HUDEP-2 (cell line): ENCODE measurements around the gene COL6A6.
A peak's percentile ranks its signal among the peaks of the same experiment; 100 is the strongest.
"Not testable (repeated sequence)": the region's sequence is repeated elsewhere in the genome, so short reads cannot be mapped to it uniquely, and the experiment has no call there.

Experiments
- DNase-seq, 76 experiments: peaks; one replicate each; lab custom pipeline; 2025; ENCODE audit not compliant: unreplicated experiment in 76 of 76; lab: John Stamatoyannopoulos, UW

Gene COL6A6

GRCh38 chr3:130529486-130530215 lies 12.7 kb downstream of the COL6A6 start:
- DNase-seq: no peak

- no peak for DNase-seq
Observed at GRCh38 chr3:130533247-130533646, 16.3 kb downstream of the COL6A6 start.

GRCh38 chr3:130537673-130538304 lies 20.8 kb downstream of the COL6A6 start:
- no peak for DNase-seq

GRCh38 chr3:130539005-130539404 lies 22.0 kb downstream of the COL6A6 start:
- DNase-seq: peak in 50 of 76 experiments; percentile 1 to 60 (median 16)

GRCh38 chr3:130543322-130543721 lies 26.3 kb downstream of the COL6A6 start:
- DNase-seq: no peak

GRCh38 chr3:130546920-130547679 lies 30.1 kb downstream of the COL6A6 start:
- DNase-seq: no peak

GRCh38 chr3:130547680-130548065 lies 30.7 kb downstream of the COL6A6 start:
- not testable (repeated sequence) for DNase-seq

GRCh38 chr3:130548356-130548755 lies 31.4 kb downstream of the COL6A6 start:
- DNase-seq: no peak

GRCh38 chr3:130557336-130558035 lies 40.5 kb downstream of the COL6A6 start:
- DNase-seq: no peak

GRCh38 chr3:130558366-130558765 lies 41.4 kb downstream of the COL6A6 start:
- DNase-seq: no peak

GRCh38 chr3:130565224-130565623 lies 48.2 kb downstream of the COL6A6 start:
- DNase-seq: peak in 1 of 76 experiments; percentile 3
